GM19099 (cell line): ENCODE data around the gene CSNK2A1.
A peak's percentile ranks its signal among the peaks of the same experiment; 100 is the strongest.

Experiments used
- POLR2A ChIP-seq: IDR thresholded peaks from 3 replicates; pipeline ENCODE4 v1.6.1; 2011; ENCODE audit warnings: low read depth; ENCODE audit not compliant: insufficient read length; ENCODE audit errors: extremely low read depth

The CSNK2A1 gene

GRCh38 chr20:478949-479429 is 64.6 kb downstream of the CSNK2A1 start:
- TF ChIP-seq POLR2A = no peak

- TF ChIP-seq POLR2A = no peak
Measured at GRCh38 chr20:478010-478948, 65.3 kb downstream of the CSNK2A1 start.

GRCh38 chr20:475463-476357 is 67.9 kb downstream of the CSNK2A1 start:
- TF ChIP-seq POLR2A = no peak

- no peak for TF ChIP-seq POLR2A
Measured at GRCh38 chr20:474581-474980, 69.0 kb downstream of the CSNK2A1 start.

- no peak for TF ChIP-seq POLR2A
Measured at GRCh38 chr20:472889-473292, 70.7 kb downstream of the CSNK2A1 start.

- TF ChIP-seq POLR2A = no peak
Measured at GRCh38 chr20:472137-472846, 71.3 kb downstream of the CSNK2A1 start.

- no peak for TF ChIP-seq POLR2A
Measured at GRCh38 chr20:469746-470490, 73.7 kb downstream of the CSNK2A1 start.

- no peak for TF ChIP-seq POLR2A
Measured at GRCh38 chr20:467755-468154, 75.8 kb downstream of the CSNK2A1 start.

GRCh38 chr20:462199-462991 is 81.2 kb downstream of the CSNK2A1 start, which contains the start of gene TBC1D20:
Gene TBC1D20 (minus strand): TSS chr20:462533. CDS start chr20:462405, 128 bp downstream.
- peak; percentile 81 for TF ChIP-seq POLR2A

GRCh38 chr20:461254-462198 is 82.1 kb downstream of the CSNK2A1 start:
- no peak for TF ChIP-seq POLR2A

GRCh38 chr20:460707-461106 is 82.9 kb downstream of the CSNK2A1 start:
- no peak for TF ChIP-seq POLR2A

GRCh38 chr20:460180-460579 is 83.4 kb downstream of the CSNK2A1 start:
- no peak for TF ChIP-seq POLR2A

GRCh38 chr20:458776-459175 is 84.8 kb downstream of the CSNK2A1 start:
- TF ChIP-seq POLR2A = no peak

GRCh38 chr20:454951-455350 is 88.6 kb downstream of the CSNK2A1 start:
- no peak for TF ChIP-seq POLR2A
